GM12872 (cell line): ENCODE data around the gene SLC24A4.
A peak's percentile ranks its signal among the peaks of the same experiment; 100 is the strongest.

Experiments used
- CTCF ChIP-seq: IDR thresholded peaks from 3 replicates; pipeline ENCODE4 v1.5.1; 2011; ENCODE audit warnings: low read depth, mild to moderate bottlenecking, low read length, moderate library complexity; ENCODE audit not compliant: insufficient read depth

The SLC24A4 gene

GRCh38 chr14:92369097-92369496, 46.1 kb downstream of the SLC24A4 start:
- TF ChIP-seq CTCF = no peak

DNA sequence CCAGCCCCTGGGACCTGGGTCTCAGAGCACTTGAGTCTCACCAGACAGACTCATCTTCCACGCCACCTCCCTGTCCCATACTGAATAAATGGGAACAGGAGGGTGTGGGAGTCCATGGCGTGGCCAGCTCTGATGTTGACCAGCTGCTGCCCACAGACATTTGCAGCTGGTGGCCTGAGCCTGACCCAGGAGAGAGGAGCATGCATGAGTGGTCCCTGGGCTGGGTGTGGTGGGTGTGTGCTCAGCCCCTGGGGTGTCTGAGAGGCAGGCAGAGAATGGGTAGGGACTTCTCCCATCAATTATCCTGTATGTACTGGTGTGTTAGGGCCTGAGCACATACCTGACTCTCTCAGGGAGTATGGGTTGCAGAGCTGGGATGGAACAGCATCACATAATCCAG, 49.3 kb downstream of the SLC24A4 start:
- no peak for TF ChIP-seq CTCF

- TF ChIP-seq CTCF = no peak
Observed at GRCh38 chr14:92373336-92373735, 50.4 kb downstream of the SLC24A4 start.

DNA sequence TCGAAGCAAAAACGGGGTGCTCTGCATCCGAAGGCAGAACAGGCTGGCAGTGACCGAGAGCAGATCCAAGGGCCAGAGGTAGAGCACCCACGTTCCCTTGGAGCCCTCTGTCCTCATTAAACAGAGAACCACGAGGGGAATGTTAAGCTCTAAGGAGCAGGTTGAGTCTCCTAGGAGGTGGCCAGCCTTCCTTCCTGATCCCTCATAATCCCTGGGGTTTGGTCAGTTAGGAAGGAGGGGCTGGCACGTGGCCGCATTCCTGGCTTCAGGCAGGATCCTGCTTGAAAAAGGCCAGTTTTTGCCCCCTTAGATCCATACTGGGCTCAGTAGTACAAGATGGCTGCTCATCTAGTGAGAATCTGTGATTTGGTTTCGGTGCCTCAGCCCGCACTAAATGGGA, 57.2 kb downstream of the SLC24A4 start:
- TF ChIP-seq CTCF = no peak

GRCh38 chr14:92380582-92380981, 57.6 kb downstream of the SLC24A4 start:
- TF ChIP-seq CTCF = no peak

DNA sequence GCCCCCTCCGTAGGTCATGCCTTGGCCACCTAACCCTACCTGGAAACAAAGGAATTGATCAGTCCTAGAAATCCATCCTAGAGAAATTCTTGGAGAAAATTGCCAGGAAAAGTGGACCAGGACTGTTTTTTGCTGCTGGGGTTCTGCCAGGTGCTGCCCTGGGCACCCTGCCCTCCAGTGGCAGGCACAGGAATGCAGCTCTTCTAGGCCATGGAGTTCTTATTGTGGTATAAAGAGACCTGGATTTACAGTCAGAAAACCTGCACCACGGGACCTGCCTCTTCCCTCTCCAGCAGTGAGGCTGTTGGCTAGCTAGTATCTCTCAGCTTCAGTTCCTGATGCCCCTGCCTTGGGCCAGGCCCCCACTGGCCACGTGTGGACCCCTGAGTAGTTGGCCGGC, 59.7 kb downstream of the SLC24A4 start:
- TF ChIP-seq CTCF = peak; percentile 24; the same call in 1 of the 3 replicates

DNA sequence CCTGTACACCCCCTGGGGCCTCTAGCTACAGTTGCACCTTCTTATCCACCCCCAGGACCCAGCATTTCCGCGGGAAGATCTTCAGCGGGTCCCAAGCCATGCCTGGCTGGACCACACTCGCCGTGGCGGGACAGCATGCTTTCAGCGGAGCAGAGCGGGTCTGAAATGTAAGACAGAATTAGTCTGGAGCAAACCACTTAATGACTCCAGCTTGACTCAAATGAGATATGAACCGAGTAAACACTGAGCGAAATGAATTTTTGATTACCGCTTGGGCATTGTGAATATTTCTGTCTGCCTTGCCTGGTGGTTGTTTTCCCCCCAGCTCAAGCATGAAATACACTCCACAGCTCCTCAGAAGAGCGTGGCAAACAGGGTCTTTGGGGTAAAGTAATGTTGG, 60.8 kb downstream of the SLC24A4 start:
- no peak for TF ChIP-seq CTCF
